ENCODE measurements around the gene PRPF40B. TPM values are rescaled to one million over a fixed set of nuclear protein-coding genes. Genes with fewer than 3 reads are reported as not detected.

PRPF40B gene
- total RNA-seq, 2 donors from 2014 or later = 5.1 to 10.1 TPM

GRCh38 chr12:49662998-49663843 lies 39.9 kb downstream of the PRPF40B start:
- ATAC-seq = peak; percentile 75 to 82

DNA sequence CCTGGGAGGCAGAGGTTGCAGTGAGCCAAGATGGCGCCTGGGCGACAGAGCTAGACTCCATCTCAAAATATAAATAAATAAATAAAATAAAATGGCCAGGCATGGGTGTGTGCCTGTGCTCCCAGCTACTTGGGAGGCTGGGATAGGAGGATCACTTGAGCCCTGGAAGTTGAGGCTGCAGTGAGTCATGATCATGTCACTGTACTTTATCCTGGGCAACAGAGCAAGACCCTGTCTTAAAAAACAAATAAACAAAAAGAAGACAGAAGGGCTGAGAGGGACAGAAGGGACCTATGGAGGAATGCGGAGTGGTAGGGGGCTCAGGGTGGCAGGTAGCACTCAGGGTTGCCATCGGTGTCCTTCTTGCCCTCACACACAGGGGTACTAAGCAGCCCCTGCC lies 40.8 kb downstream of the PRPF40B start:
- Mint-ChIP-seq H3K27ac (peak overlapping the region in 1 of 2 donors; percentile 90), H3K9me3 (no peaks in the 10 kb centered on the region), H3K36me3 (peaks cover 19 to 27% of the 10 kb centered on the region in 2 donors)
- DNase-seq (ENCODE audit: low spot score in 2 of 2) (no peak), ATAC-seq (no peak)

More at GRCh38 chr12:49662998-49663843, 39.9 kb downstream of the PRPF40B start:
- Mint-ChIP-seq H3K9me3 (no peaks in the 10 kb centered on the region), H3K36me3 (peaks cover 20 to 32% of the 10 kb centered on the region in 2 donors), H3K27ac (peak overlapping the region; percentile 90 to 95)
- peak in 1 of 2 donors; percentile 64 for DNase-seq (ENCODE audit: low spot score in 2 of 2)

- ATAC-seq (peak in 1 of 2 donors; percentile 15), DNase-seq (ENCODE audit: low spot score in 2 of 2) (no peak)
- Mint-ChIP-seq H3K36me3 (peaks cover 19 to 29% of the 10 kb centered on the region in 2 donors), H3K9me3 (no peaks in the 10 kb centered on the region), H3K27ac (peak overlapping the region; percentile 79 to 90)
Observed at GRCh38 chr12:49664591-49665239, 41.4 kb downstream of the PRPF40B start.

DNA sequence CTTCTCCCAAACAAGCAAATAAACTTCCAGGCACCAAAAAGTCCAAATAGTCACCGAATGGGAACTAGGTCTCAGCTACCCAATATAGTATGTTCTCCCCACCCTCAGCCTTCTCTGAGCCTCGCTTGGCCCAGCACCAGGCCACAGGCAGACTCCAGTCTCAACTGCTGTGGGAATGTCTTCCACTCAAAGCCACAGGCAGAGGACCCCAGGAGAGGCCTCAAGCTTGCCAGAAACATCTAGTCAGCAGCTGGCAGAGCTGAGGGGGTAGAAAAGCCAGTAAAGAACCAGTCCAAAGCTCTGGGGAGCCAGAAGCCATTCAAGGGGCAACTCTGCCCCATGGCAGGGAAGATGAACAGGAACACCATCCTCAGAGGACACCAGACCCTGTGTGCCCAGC lies 42.0 kb downstream of the PRPF40B start:
- Mint-ChIP-seq H3K9me3 (no peaks in the 10 kb centered on the region), H3K27ac (peak overlapping the region; percentile 79 to 90)
- no peak for ATAC-seq

DNA sequence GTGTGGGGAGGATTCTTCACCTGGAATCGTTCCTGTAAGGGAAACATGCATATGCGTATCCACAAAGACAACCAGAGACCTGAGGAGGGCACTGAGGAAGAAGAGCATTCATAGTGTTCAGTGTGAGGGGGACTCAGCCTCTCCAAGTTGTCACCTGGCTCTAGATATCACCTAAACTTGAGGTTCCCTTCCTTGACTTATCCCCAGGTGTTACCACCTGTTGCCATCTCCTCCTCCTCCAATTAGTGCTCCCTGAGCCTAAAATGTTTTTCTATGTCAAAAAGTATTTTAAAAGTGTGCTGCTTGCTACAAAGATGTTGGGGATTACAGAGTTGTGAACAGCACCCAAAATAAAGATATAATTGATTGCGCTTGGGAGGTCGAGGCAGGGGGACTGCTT lies 42.8 kb downstream of the PRPF40B start:
- ATAC-seq (no peak), DNase-seq (ENCODE audit: low spot score in 2 of 2) (no peak)
- Mint-ChIP-seq H3K36me3 (peaks cover 19 to 33% of the 10 kb centered on the region in 2 donors), H3K27ac (peak overlapping the region in 1 of 2 donors; percentile 72), H3K9me3 (no peaks in the 10 kb centered on the region)

More for the DNA sequence above, 42.0 kb downstream of the PRPF40B start:
- H3K36me3 Mint-ChIP-seq = peaks cover 19 to 33% of the 10 kb centered on the region in 2 donors
- no peak for DNase-seq (ENCODE audit: low spot score in 2 of 2)

DNA sequence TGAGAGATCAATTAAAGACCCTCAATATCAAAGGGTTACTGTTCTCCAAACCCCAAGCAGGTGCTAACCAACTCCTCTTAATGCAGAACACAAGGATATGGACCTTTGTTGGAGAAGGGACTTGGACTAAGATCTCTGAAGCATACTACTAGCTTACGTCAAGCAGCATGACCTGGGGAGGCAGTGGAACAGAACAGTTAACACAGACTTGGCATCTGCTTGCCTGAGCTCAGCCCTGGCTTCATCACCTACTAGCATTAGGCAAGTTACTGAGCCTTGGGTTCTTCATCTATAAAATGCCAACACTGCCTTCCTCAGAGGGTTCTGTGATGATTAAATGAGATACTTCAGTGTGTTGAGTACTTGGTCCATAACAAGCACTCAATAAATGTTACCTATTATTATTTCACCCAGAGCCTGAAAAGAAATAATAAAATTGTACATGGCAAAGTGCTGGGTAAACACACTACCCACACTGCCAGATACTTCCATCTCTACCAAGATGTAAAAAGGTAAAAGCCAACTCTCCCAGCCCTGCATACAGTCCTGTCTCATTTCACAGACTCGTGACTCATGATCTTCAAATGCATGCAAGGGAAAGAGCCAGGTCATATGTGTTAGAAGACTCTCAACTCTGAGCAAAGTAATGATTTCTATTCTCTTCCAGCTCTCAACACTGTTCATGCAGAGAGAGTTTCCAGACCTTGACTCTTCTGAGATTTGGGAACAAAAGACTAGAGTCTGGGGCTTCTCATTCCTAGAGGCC lies 44.1 kb downstream of the PRPF40B start:
- Mint-ChIP-seq H3K36me3 (peaks cover 14 to 20% of the 10 kb centered on the region in 2 donors), H3K9me3 (no peaks in the 10 kb centered on the region), H3K27ac (peak overlapping the region; percentile 58 to 75)
- ATAC-seq (peak; percentile 62 to 83), DNase-seq (ENCODE audit: low spot score in 2 of 2) (peak in 1 of 2 donors; percentile 31)

GRCh38 chr12:49669796-49670195 lies 46.4 kb downstream of the PRPF40B start:
- DNase-seq (ENCODE audit: low spot score in 2 of 2) (peak in 1 of 2 donors; percentile 37), ATAC-seq (no peak)
- peak overlapping the region; percentile 85 to 92 for H3K27ac Mint-ChIP-seq
- H3K9me3 Mint-ChIP-seq = no peaks in the 10 kb centered on the region
- H3K36me3 Mint-ChIP-seq = peaks cover 14 to 20% of the 10 kb centered on the region in 2 donors

- peak overlapping the region; percentile 85 to 92 for H3K27ac Mint-ChIP-seq
- peaks cover 1 to 7% of the 10 kb centered on the region in 2 donors for H3K36me3 Mint-ChIP-seq
- peak; percentile 57 to 75 for ATAC-seq
- H3K9me3 Mint-ChIP-seq = no peaks in the 10 kb centered on the region
- DNase-seq (ENCODE audit: low spot score in 2 of 2) = peak; percentile 39 to 65
Observed at GRCh38 chr12:49671031-49671765, 47.8 kb downstream of the PRPF40B start.

GRCh38 chr12:49672301-49673217 lies 49.2 kb downstream of the PRPF40B start:
- H3K27ac Mint-ChIP-seq = peak overlapping the region; percentile 85 to 92
- H3K9me3 Mint-ChIP-seq = no peaks in the 10 kb centered on the region
- H3K36me3 Mint-ChIP-seq = peaks cover 0 to 6% of the 10 kb centered on the region in 2 donors
- DNase-seq (ENCODE audit: low spot score in 2 of 2) = no peak
- no peak for ATAC-seq

- peaks cover 0 to 6% of the 10 kb centered on the region in 2 donors for H3K36me3 Mint-ChIP-seq
- no peaks in the 10 kb centered on the region for H3K9me3 Mint-ChIP-seq
- ATAC-seq = peak; percentile 35 to 54
- peak overlapping the region; percentile 84 to 92 for H3K27ac Mint-ChIP-seq
- no peak for DNase-seq (ENCODE audit: low spot score in 2 of 2)
Observed at GRCh38 chr12:49673446-49674317, 50.3 kb downstream of the PRPF40B start.

- no peak for DNase-seq (ENCODE audit: low spot score in 2 of 2)
- H3K9me3 Mint-ChIP-seq = no peaks in the 10 kb centered on the region
- ATAC-seq = peak; percentile 22 to 42
- H3K27ac Mint-ChIP-seq = peak overlapping the region; percentile 81 to 92
- H3K36me3 Mint-ChIP-seq = peaks cover 0 to 6% of the 10 kb centered on the region in 2 donors
Observed at GRCh38 chr12:49674318-49674981, 51.1 kb downstream of the PRPF40B start.

DNA sequence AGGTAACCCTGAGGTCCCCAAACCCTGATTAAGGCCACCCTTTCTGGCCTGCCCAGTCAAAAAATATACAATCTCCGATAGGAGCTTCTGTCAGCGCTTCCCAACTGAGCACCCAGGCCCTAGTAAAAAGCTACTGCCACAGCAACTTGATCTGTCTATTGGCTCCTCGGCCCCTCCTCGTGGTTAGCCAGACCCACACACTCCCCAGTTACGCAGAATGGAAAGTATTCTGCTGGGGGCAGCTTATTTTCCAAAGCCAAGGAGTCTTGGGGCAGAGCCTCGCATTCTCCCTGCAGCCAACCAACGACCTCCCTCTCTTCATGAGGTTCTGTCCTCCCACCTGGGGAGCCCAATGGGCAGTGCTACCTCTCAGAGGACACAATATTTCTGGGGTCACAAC lies 51.8 kb downstream of the PRPF40B start:
- DNase-seq (ENCODE audit: low spot score in 2 of 2) (no peak), ATAC-seq (no peak)
- H3K9me3 Mint-ChIP-seq = no peaks in the 10 kb centered on the region
- H3K36me3 Mint-ChIP-seq = no peaks in the 10 kb centered on the region
- H3K27ac Mint-ChIP-seq = peak overlapping the region in 1 of 2 donors; percentile 5

DNA sequence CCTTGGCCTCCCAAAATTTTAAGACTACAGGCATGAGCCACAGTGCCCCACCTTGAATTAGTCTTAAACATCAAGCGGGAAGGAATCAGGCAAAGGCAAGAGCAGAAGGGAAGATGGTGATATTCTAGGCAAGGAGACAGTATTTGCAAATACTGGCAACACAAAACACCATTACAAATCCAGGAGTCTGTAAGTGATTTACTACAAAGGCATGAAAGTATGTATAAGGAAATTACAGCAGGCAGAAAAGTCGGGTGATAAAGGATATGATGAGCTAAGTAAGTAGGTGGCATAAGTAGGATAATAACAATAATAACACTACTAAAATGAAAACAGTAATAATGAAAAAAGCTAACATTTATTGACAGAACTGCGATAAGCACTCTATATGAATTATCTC lies 55.4 kb downstream of the PRPF40B start:
- ATAC-seq = no peak
- no peak overlapping the region for H3K27ac Mint-ChIP-seq
- DNase-seq (ENCODE audit: low spot score in 2 of 2) = no peak
- H3K9me3 Mint-ChIP-seq = no peaks in the 10 kb centered on the region
- no peaks in the 10 kb centered on the region for H3K36me3 Mint-ChIP-seq

- Mint-ChIP-seq H3K9me3 (no peaks in the 10 kb centered on the region), H3K36me3 (no peaks in the 10 kb centered on the region), H3K27ac (no peak overlapping the region)
- ATAC-seq (no peak), DNase-seq (ENCODE audit: low spot score in 2 of 2) (no peak)
Observed at GRCh38 chr12:49680075-49680474, 56.7 kb downstream of the PRPF40B start.

Data from activated naive CD4-positive, alpha-beta T cell treated with anti-CD3 and anti-CD28 coated beads, Interleukin-2, amount 50 U/mL, for 72 hours (primary cell).